ENCODE data around the gene HHAT. TPM values are rescaled to one million over a fixed set of nuclear protein-coding genes. Genes with fewer than 3 reads are reported as not detected.
A peak's percentile ranks its signal among the peaks of the same experiment; 100 is the strongest.

HHAT gene
- total RNA-seq, 1 donor from 2014 or later, result 1.8 TPM

DNA sequence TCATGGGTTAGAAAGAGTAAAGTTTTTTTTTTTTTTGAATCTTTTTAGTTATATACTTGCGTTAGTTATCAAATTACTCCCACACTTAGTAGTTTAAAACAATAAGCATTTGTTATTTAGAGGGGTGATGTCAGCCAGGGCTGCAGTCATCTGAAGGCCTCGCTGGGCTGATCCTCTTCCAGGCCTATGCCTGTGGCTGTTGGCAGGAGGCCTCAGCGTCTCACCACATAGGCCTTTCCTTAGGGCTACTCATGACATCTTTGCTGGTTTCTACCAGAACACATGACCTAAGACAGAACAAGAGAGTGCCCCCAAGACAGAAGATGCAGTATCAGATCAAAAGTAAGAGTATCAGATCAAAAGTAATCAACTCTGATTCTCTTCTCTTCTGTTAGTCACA is 167.4 kb downstream of the HHAT start:
- ATAC-seq (peak; percentile 63), DNase-seq (ENCODE audit: missing footprints) (no peak)
- intact Hi-C loops (cut with DNase I), result no loop called here

GRCh38 chr1:210499956-210500355 is 171.3 kb downstream of the HHAT start:
- intact Hi-C loops (cut with DNase I), result no loop called here
- no peak for ATAC-seq
- DNase-seq (ENCODE audit: missing footprints), result no peak

DNA sequence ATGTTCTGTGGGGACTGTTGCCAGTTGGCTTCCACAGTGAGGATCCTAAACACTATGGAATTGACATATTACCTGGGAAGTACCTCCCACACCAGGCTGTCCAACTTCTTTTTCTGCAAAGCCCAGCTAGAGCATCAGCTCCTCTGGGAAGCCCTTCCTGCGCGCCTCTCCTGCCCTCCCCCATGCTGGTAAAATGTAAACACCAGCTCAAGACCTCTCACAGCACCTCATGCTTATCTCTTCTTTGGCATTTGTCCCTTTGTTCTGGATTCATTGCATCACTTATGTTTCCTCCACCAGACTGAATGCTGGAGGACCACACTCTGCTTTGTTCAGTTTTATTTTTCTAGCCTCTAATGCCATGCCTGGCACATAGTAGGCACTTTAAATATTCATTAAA is 172.1 kb downstream of the HHAT start:
- ATAC-seq (no peak), DNase-seq (ENCODE audit: missing footprints) (no peak)
- intact Hi-C loops (cut with DNase I), result no loop called here

- ATAC-seq, result no peak
- DNase-seq (ENCODE audit: missing footprints), result no peak
- intact Hi-C loops (cut with DNase I), result no loop called here
Measured at GRCh38 chr1:210504286-210504685, 175.6 kb downstream of the HHAT start.

- ATAC-seq (peak; percentile 81), DNase-seq (ENCODE audit: missing footprints) (no peak)
- intact Hi-C loops (cut with DNase I), result no loop called here
Measured at GRCh38 chr1:210505601-210506496, 177.1 kb downstream of the HHAT start.

GRCh38 chr1:210506689-210507088 is 178.0 kb downstream of the HHAT start:
- no peak for ATAC-seq

GRCh38 chr1:210516092-210516656 is 187.5 kb downstream of the HHAT start:
- no peak for DNase-seq (ENCODE audit: missing footprints)
- intact Hi-C loops (cut with DNase I), result no loop called here

More at GRCh38 chr1:210506689-210507088, 178.0 kb downstream of the HHAT start:
- intact Hi-C loops (cut with DNase I), result no loop called here
- no peak for DNase-seq (ENCODE audit: missing footprints)

DNA sequence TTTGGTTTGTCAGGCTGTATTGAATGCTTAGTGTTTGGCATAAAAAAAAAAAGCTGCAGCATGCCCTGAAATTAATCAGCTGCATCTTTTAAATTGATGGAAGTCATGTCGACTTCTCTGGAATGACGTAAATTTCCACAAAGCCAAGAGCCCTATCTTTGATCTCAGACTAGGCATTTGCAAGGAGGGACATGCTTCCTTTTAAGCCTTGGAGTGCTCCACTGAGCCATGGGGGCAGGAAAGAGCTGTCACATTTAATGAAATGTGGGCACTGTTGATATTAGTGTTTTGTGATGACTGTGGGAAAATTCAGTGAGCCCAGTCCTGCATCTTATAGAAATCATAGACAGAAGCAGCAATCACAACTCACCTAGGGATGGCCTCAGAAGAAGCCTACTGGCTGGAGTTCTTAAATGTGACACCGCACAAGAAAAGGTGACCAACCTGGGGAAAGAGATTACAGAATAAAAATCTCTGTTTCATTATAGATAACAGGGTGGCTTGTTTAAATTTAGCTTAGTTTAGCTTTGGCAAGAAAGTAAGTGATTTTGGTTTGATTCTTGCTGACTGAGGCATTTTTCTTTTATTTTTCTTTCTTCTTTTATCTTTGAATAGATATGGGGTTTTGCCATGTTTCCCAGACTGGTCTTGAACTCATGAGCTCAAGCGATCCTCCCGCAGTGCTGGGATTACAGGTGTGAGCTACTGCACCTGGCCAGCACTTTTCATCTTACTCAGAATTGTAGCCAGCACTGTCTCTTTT is 188.2 kb downstream of the HHAT start:
- DNase-seq (ENCODE audit: missing footprints), result no peak
- intact Hi-C loops (cut with DNase I), result no loop called here
- no peak for ATAC-seq

More at GRCh38 chr1:210516092-210516656, 187.5 kb downstream of the HHAT start:
- no peak for ATAC-seq

- no peak for DNase-seq (ENCODE audit: missing footprints)
- no peak for ATAC-seq
- intact Hi-C loops (cut with DNase I), result no loop called here
Measured at GRCh38 chr1:210523830-210524229, 195.1 kb downstream of the HHAT start.

DNA sequence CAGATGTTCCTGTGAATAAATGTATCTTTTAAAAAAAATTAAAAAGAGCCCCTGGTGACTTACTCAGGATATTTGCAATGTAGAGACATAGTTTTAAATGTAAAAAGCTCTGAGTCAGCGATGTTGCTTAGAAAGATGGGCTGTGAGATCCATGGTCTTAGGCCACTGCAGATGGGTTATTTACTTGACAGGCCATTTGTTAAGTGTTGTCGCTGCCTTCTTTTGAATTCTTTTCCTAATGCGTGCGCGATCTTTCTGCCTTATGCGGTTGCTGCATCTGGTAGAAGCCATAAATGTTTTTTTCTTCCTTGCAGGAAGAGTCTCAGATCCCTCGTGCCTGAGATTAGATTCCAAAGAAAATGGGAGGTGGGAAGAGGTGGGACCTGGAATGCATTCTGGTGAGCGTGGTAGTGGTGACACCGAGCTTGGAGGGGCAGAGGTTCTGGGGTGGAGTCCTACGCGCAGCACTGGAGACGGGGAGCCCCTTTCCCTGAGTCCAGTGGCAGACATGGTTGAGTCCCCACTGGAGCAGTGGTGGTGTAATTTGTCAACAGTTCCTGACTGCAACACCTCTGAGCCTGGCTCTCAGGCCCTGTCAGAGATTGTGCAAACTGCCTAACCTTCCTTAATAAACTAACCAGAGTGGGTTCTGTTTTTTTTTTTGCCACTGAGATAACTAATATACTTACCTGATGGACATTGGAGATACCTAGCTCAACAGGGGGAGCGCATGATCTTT is 197.2 kb downstream of the HHAT start:
- intact Hi-C loops (cut with DNase I), result no loop called here
- no peak for ATAC-seq
- DNase-seq (ENCODE audit: missing footprints), result no peak

DNA sequence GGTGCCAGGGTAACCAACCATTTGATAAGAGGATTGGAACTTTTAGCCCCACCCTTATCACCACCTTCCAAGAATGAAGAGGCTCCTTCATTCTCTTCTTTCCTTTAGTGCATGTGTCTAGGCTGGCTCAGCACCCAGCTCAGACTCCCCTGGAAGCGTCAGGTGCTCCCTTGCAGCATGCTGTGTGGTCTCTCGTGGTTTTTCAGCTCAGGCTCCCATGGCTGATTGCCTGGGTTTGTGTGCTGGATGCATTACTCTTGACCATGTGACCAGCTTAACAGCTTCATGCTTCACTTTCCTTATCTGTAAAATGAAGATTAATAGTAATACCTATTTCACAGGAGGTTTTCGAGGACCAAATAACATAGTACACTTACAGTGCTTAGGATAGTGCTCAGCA is 198.4 kb downstream of the HHAT start:
- intact Hi-C loops (cut with DNase I), result no loop called here
- ATAC-seq, result no peak

DNA sequence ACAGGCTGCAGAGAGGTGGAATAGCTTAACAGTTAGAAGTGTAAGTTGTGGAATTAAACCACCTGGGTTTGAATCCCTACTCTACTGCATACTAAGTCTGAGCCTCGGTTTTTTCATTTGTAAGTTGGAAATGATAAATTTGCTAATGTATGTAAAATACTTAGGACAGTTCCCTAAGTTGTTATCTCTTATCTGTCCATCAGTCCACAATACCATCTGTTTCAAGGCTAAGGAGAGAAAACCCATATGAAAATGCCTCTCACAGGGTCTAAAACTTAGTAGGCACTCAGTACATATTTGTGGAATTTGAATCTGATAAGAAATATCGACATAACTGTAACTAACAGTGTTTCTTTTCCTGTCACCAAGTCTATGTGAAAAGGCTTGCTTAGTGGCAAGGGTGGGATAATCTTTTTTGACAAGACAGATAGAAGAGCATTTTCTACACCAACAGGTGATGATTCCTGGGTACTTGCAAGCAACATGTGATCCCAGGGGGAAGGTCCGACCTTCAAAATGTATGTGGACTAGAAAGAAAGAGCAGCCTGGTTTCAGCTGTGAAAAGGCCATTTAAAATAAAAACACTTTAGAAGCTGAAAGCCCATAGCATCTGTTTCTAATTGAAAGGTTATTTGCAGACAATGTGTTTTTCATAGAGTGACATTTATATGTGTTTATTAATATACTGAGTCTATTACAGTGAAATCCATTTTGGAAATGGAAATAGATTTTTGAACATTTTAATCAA is 202.9 kb downstream of the HHAT start:
- ATAC-seq (no peak), DNase-seq (ENCODE audit: missing footprints) (no peak)
- intact Hi-C loops (cut with DNase I), result no loop called here

More for the DNA sequence above, 198.4 kb downstream of the HHAT start:
- DNase-seq (ENCODE audit: missing footprints), result no peak

DNA sequence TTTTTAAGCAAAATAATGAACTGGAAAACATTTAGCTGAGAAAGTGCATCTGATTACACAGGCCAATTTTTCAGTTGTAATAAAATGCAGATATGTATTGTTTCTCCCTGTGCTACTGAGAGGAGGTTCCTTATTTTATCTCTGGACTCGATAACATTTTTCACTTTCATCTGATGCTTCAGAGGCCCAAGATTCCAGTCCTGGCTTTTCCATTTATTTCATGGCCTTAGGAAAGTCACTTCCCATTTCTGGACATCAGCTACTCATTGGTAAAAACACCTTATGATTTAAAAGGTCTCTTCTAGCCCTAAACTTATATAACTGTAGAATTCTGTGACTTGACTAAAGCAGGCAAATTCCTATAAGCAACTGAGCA is 203.5 kb downstream of the HHAT start:
- DNase-seq (ENCODE audit: missing footprints) (no peak), ATAC-seq (no peak)
- intact Hi-C loops (cut with DNase I), result no loop called here

GRCh38 chr1:210535761-210536160 is 207.1 kb downstream of the HHAT start:
- intact Hi-C loops (cut with DNase I), result no loop called here
- DNase-seq (ENCODE audit: missing footprints), result no peak
- no peak for ATAC-seq

DNA sequence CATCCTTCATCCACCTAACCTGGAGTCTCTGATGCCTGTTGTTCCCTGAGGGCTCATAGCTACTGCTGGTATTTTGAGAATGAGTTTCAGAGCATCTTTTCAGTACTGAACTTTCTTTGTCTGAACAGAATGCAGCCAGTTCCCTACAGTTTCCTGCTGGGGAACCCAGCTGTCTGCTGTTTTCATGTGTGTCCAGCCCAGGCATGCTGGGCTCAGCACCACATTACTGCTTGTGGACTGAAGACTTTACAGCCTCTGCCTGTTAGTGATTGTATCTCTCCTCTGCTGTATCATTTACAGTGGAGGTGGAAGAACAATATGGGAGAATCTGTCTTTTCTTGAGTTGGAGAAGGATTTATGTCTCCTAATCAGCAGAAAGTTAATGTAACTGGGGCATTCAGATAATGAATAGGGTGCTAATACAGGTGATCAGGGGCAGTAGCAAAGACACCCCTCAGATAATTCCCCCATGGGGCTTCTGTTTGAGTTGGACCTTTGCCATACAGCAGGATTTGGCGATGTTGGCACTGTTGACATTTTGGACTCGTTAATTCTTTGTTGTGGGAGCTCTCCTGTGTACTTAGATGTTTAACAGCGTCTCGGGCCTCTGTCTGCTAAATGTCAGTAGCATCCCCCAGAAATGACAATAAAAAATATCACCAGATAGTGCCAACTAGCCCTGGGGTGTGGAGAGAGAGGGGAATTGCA is 207.7 kb downstream of the HHAT start:
- DNase-seq (ENCODE audit: missing footprints), result no peak
- no peak for ATAC-seq
- intact Hi-C loops (cut with DNase I), result no loop called here

DNA sequence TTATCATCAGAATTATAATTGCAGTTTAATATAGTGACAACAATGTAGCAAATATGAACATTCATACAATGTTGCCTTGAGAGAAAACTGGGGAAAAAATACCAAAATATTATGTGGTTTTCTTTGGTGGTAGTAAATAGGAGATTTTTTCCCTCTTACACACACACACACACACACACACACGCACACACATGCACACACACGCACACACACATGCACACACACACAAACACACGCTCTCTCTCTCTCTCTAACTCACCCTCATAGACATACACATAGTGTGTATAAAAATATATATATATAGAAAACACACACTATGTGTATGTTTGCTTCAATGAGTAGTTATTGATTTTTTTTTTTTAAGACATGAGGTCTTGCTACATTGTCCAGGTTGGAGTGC is 211.6 kb downstream of the HHAT start:
- DNase-seq (ENCODE audit: missing footprints) (no peak), ATAC-seq (no peak)
- intact Hi-C loops (cut with DNase I), result no loop called here

GRCh38 chr1:210541680-210542358 is 213.1 kb downstream of the HHAT start:
- intact Hi-C loops (cut with DNase I), result no loop called here
- no peak for ATAC-seq
- DNase-seq (ENCODE audit: missing footprints), result no peak

Measured in Right ventricle myocardium inferior (tissue), 1 donor.